Endothelial cell (in vitro differentiated cells): ENCODE results near the gene ARID1B. TPM values are rescaled to one million over a fixed set of nuclear protein-coding genes. Genes with fewer than 3 reads are reported as not detected.

Experiments
- DNase-seq: peaks from one replicate; pipeline ENCODE4 v3.0.0; 2021; ENCODE audit warnings: low spot score
- H3K27ac Mint-ChIP-seq: one replicate; pipeline ENCODE4 v1.8.0; 2021; ENCODE audit warnings: mixed read lengths, inconsistent platforms; ENCODE audit not compliant: unreplicated experiment
- H3K27me3 Mint-ChIP-seq: one replicate; pipeline ENCODE4 v1.8.0; 2021; ENCODE audit warnings: mild to moderate bottlenecking, moderate library complexity, mixed read lengths, inconsistent platforms; ENCODE audit not compliant: unreplicated experiment
- H3K36me3 Mint-ChIP-seq: one replicate; pipeline ENCODE4 v1.8.0; 2021; ENCODE audit warnings: mild to moderate bottlenecking, low read depth, mixed read lengths, inconsistent platforms; ENCODE audit not compliant: unreplicated experiment
- H3K4me1 Mint-ChIP-seq: one replicate; pipeline ENCODE4 v1.8.0; 2021; ENCODE audit warnings: mild to moderate bottlenecking, mixed read lengths, inconsistent platforms; ENCODE audit not compliant: unreplicated experiment
- H3K4me3 Mint-ChIP-seq: one replicate; pipeline ENCODE4 v1.8.0; 2021; ENCODE audit warnings: mild to moderate bottlenecking, mixed read lengths, inconsistent platforms; ENCODE audit not compliant: unreplicated experiment
- H3K9me3 Mint-ChIP-seq: one replicate; pipeline ENCODE4 v1.8.0; 2021; ENCODE audit warnings: mixed read lengths, inconsistent platforms; ENCODE audit not compliant: unreplicated experiment
- CTCF ChIP-seq: fragments of 200-600 bp; sonication (generic); IDR thresholded peaks from one replicate; pipeline ENCODE4 v1.5.0; 2021; ENCODE audit warnings: antibody characterized with exemption; ENCODE audit not compliant: unreplicated experiment
- total RNA-seq: library from RNA; stranded (reverse); fragmentation: NEBNext Ultra II Directional; extraction: Animal tissue kit (Norgen Biotek cat#: 25700); gene quantifications from one replicate; pipeline ENCODE4 v1.2.1, GENCODE V29; 2021; ENCODE audit not compliant: unreplicated experiment

Gene ARID1B
- total RNA-seq, 1 donor from 2014 or later, result 104 TPM

- peaks cover 5% of the 10 kb centered on the region for H3K36me3 Mint-ChIP-seq
- no peak overlapping the region for H3K4me3 Mint-ChIP-seq
- no peaks in the 10 kb centered on the region for H3K9me3 Mint-ChIP-seq
- TF ChIP-seq CTCF, result no peak
- H3K27me3 Mint-ChIP-seq, result peaks cover 7% of the 10 kb centered on the region
- H3K27ac Mint-ChIP-seq, result no peak overlapping the region
- DNase-seq, result no peak
- H3K4me1 Mint-ChIP-seq, result peaks cover 14% of the 10 kb centered on the region
Observed at GRCh38 chr6:156925718-156926607, 148.8 kb downstream of the ARID1B start.

DNA sequence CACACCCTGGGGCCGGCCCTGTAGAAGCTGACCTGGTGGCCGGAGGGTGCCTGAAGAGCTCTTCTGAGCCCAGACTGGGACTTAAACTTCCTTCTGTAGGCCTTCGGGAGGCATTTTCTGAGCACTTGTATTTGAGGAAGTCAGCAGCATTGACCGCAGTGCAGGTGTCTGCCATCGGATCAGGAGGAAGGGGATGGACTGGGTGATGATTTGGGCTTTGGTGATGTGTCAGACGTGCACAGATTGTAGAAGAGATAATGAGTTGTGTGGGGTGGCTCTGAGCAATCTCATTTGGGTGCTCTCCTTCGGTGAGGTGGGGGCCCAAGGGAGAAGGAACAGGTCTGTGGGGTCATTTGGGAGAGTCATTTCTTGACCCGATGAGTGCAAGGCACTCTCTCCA lies 150.9 kb downstream of the ARID1B start:
- peaks cover 18% of the 10 kb centered on the region for H3K4me1 Mint-ChIP-seq

DNA sequence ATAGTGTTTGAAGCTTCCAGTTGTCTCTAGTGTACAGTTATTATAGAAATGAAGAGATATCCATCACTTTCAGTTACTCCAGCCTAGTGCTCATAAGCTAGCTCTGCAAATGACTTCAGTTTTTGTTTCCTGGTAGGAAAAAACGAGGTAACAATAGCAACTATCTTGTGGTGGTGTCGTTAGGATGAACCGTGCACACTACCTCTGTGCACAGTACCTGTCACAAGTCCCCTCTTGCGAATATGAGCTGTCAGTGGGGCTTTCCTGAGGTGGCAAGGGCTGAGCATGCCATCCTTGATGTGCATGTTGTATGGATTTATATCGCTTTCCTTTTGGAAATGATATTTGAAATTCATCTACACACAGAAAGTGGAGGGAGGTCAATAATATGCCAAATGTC lies 151.8 kb downstream of the ARID1B start:
- peaks cover 5% of the 10 kb centered on the region for H3K36me3 Mint-ChIP-seq
- H3K9me3 Mint-ChIP-seq, result no peaks in the 10 kb centered on the region
- peak overlapping the region; percentile 15 for H3K27ac Mint-ChIP-seq
- H3K4me3 Mint-ChIP-seq, result no peak overlapping the region
- H3K4me1 Mint-ChIP-seq, result peaks cover 20% of the 10 kb centered on the region
- DNase-seq, result no peak
- no peak for TF ChIP-seq CTCF
- peaks cover 10% of the 10 kb centered on the region for H3K27me3 Mint-ChIP-seq

More for the DNA sequence above, 150.9 kb downstream of the ARID1B start:
- Mint-ChIP-seq H3K4me3 (peak overlapping the region; percentile 37), H3K27me3 (peaks cover 10% of the 10 kb centered on the region), H3K9me3 (no peaks in the 10 kb centered on the region), H3K36me3 (peaks cover 5% of the 10 kb centered on the region), H3K27ac (no peak overlapping the region)
- TF ChIP-seq CTCF, result no peak
- no peak for DNase-seq

- H3K4me3 Mint-ChIP-seq, result no peak overlapping the region
- TF ChIP-seq CTCF, result no peak
- H3K36me3 Mint-ChIP-seq, result peaks cover 5% of the 10 kb centered on the region
- no peak overlapping the region for H3K27ac Mint-ChIP-seq
- H3K4me1 Mint-ChIP-seq, result peaks cover 12% of the 10 kb centered on the region
- H3K27me3 Mint-ChIP-seq, result peaks cover 10% of the 10 kb centered on the region
- no peaks in the 10 kb centered on the region for H3K9me3 Mint-ChIP-seq
- no peak for DNase-seq
Observed at GRCh38 chr6:156931283-156931682, 154.1 kb downstream of the ARID1B start.
